KBM-7 (cell line): Measurements from ENCODE around the gene AP1S3.
"Not testable (repeated sequence)": the region's sequence is repeated elsewhere in the genome, so short reads cannot be mapped to it uniquely, and the experiment has no call there.

Experiments used
- DNase-seq: peaks from one replicate; pipeline ENCODE4 v3.0.0-alpha.2; 2015
- in situ Hi-C: fragments of 300-500 bp; cut with MboI; formaldehyde crosslinking; loops from 2 replicates; pipeline ENCODE4 v1.14.3; 2020; ENCODE audit warnings: low sequenced_read_pairs, low pct_unique_long_range_greater_than_20kb, mixed read lengths

AP1S3 gene

GRCh38 chr2:223814764-223815163 is 22.6 kb downstream of the AP1S3 start:
- in situ Hi-C loops, result not testable (repeated sequence)

GRCh38 chr2:223813329-223813728 is 24.1 kb downstream of the AP1S3 start:
- in situ Hi-C loops, result no loop called here
- DNase-seq, result no peak

More at GRCh38 chr2:223814764-223815163, 22.6 kb downstream of the AP1S3 start:
- not testable (repeated sequence) for DNase-seq

- in situ Hi-C loops, result no loop called here
- DNase-seq, result no peak
Observed at GRCh38 chr2:223811757-223812156, 25.6 kb downstream of the AP1S3 start.

- in situ Hi-C loops, result no loop called here
- no peak for DNase-seq
Observed at GRCh38 chr2:223805008-223805407, 32.4 kb downstream of the AP1S3 start.

DNA sequence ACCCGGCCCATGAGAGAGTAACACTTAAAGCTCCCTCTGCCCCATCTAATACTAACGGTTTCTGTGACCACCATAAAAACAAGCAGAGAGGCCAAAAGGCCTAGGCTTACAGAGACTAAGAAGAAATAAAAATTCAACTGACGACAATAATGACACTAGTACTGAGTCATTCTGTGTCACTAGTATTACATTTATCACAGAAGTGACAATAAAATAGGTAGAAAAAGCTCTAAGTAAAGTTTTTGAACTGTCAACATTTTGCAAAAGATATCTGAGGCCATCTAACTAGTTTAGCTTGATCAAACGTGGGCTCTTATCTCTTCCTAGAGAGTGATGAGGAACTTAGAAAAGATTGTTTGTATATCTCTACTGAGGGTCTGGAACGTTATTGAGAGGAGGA is 35.6 kb downstream of the AP1S3 start:
- in situ Hi-C loops, result no loop called here

GRCh38 chr2:223800908-223801307 is 36.5 kb downstream of the AP1S3 start:
- no peak for DNase-seq
- in situ Hi-C loops, result no loop called here

More for the DNA sequence above, 35.6 kb downstream of the AP1S3 start:
- DNase-seq, result no peak

DNA sequence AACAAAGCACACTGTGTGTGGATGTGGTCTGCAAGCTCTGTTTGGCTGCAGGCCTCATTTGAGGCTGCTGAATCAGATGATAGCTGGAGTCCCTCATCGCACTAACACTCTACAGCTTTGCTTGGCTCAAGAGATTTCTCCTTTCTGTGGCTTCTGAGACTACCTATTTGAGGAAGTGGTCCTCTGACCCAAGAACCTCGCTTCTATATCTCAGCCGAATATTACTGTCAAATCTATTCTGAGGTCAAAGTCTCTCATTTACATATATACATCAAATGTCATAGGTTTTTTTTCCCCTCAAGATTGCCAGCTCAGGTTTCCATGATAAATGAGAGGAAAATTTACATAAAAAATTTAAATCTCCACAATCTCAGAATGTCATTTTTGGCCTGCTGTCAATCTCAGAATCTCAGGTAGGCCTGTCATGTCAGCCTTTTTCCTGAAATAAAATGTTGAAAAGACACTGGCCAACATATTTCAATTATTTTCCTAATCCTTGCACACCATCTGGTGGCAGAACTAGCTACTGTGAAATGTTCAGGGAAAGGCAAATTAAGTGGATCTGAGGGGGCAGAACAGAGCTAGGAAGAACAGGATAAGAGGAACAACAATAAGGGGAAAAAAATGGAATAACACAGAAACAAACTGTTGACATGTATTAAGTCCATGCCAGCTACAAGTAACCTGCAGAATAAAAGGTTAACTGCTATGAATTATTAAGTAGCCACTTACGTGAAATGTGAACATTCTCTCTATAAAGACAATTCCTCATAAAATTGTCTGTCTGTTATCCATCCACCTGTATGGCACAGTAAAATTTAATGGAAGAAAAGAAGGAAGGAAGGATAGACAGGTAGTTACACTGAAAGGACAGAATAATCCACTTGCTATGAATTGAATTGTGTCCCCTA is 39.3 kb downstream of the AP1S3 start:
- in situ Hi-C loops, result no loop called here
- peak; percentile 32 for DNase-seq

DNA sequence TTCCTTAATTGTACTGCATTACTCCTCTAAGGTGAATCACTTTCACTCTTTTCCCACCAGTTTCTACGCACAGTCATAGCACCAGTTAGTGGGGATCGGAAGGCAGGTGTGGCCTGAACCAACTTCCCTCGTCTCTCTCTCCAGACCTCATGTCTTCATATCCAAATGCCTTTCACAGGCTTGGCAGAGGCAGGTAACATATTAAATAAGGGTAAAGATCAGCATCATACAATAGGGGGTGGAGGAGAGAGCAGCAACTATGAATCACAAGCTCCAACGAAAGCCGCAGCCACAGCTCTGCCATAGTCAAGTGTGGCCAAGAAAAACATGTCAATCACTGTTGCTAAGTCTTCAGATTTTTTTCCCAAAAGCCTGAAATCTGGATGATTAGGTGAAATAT is 40.3 kb downstream of the AP1S3 start:
- no peak for DNase-seq
- in situ Hi-C loops, result no loop called here

DNA sequence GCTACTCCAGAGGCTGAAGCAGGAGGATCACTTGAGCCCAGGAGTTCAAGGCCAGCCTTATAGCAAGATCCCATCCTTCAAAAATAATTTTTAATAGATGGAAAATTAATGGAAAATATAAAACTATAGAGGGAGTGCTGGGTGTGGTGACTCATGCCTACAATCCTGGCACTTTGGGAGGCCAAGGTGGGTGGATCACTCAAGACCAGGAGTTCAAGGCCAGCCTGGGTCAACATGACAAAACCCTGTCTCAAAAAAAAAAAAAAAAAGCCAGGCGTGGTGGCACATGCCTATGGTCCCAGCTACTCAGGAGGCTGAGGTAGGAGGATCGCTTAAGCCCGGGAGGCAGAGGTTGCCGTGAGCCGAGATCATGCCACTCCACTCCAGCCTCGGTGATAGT is 48.0 kb downstream of the AP1S3 start:
- in situ Hi-C loops, result no loop called here
- no peak for DNase-seq

- in situ Hi-C loops, result no loop called here
- DNase-seq, result no peak
Observed at GRCh38 chr2:223788826-223789225, 48.6 kb downstream of the AP1S3 start.

DNA sequence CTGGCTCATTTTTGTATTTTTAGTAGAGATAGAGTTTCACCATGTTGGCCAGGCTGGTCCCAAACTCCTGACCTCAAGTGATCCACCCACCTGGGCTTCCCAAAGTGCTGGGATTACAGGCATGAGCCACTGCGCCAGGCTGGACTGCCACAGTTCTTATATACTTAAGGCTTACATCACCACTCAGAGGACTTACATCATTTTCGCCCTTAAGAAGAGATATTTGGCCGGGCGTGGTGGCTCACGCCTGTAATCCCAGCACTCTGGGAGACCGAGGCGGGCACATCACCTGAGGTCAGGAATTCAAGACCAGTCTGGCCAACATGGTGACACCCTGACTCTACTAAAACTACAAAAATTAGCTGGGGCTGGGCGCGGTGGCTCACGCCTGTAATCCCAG is 49.3 kb downstream of the AP1S3 start:
- DNase-seq, in situ Hi-C loops: not testable (repeated sequence)

GRCh38 chr2:223787358-223787757 is 50.0 kb downstream of the AP1S3 start:
- in situ Hi-C loops, result no loop called here
- no peak for DNase-seq

DNA sequence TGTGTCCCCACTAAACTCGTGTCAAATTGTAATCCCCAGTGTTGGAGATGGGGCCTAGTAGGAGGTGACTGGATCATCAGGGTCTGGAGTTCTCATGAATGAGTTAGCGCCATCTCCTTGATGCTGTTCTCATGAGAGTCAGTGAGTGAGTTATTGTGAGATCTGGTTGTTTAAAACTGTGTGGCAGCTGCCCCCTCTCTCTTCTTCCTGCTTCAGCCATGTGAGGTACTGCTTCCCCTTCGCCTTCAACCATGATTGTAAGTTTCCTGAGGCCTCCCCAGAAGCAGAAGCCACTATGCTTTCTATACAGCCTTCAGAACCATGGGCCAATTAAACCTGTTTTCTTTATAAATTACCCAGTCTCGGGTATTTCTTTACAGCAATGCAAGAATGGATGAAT is 50.4 kb downstream of the AP1S3 start:
- in situ Hi-C loops, result no loop called here
- no peak for DNase-seq

DNA sequence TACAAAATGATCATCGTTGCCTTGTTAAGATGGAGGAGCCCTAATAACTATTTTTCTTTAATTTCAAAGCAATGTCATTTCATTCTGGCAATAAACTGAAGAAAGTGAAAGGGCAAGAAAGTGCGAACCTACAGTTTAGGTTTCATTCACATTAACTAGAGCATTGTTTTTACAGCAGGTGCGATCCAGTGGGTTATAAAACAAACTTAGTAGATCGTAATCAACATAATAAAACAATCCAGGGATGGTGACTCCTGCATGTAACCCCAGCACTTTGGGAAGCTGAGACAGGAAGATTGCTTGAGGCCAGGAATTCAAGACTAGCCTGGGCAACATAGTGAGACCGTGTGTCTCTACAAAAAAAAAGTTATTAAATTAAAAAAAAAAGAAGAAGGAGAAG is 51.1 kb downstream of the AP1S3 start:
- in situ Hi-C loops, result no loop called here

DNA sequence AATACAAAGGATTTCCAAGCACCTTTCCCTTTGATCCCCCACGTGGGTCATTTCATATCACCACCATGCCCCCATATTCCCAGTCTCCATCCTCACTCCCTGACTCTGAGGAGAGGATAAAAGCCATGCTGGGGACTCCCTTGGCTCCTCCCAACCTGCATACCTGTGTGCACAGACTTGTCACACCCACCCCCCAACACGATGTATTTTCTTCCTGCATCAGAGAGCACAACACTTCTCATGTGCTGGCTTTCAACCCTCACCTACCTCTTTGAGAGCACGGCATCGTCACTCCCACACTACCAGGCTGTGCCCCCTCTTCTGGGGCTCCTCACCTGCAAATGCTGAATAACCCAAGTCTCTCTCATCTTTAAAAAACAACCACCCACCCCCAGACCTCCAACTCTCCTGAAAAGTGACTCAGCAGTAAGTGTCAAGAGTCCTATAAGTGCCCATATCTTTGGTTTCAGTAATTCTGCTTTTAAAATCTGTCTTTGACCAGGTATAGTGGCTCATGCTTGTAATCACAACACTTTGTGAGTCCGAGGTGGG is 53.1 kb downstream of the AP1S3 start:
- in situ Hi-C loops, result no loop called here

More for the DNA sequence above, 51.1 kb downstream of the AP1S3 start:
- no peak for DNase-seq

DNA sequence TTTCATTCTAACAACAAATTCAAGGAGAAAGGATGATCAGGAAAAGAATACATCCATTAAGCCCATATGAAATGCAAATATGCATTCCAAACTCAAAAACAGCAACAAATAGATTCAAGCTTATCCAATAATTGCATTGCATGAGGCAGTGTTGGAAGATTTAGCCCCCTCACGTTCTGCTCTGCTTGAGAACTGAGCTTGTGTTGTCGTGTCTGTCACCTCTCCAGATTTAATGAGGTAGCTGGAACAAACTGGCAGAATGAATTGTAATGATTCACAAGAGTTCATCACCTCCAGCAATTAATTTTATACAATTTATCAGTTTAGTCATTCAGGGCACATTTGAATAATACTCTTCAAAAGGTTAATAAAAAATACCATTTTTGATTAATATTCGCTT is 54.8 kb downstream of the AP1S3 start:
- in situ Hi-C loops, result no loop called here

More for the DNA sequence above, 53.1 kb downstream of the AP1S3 start:
- DNase-seq, result no peak

DNA sequence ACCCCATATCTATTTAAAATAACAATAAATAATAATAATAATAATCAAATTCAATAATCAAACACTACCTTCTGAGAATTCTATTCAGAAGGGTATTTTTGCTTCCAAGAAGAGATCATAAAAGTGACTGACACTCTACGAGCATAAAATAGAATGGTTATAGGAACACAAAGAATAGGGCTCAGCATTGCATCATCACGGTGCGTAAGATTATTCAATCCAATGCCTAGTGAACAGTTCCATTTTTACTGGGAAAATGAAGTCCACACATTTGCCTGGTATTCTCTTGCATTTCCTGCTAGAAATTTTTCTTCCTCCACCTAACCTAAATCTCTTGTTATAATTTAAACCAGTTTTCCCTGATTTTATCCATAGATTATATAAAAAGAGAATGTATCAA is 55.8 kb downstream of the AP1S3 start:
- in situ Hi-C loops, result no loop called here
- no peak for DNase-seq

More for the DNA sequence above, 54.8 kb downstream of the AP1S3 start:
- no peak for DNase-seq

GRCh38 chr2:223779877-223780276 is 57.5 kb downstream of the AP1S3 start:
- in situ Hi-C loops, result no loop called here
- DNase-seq, result peak; percentile 76

DNA sequence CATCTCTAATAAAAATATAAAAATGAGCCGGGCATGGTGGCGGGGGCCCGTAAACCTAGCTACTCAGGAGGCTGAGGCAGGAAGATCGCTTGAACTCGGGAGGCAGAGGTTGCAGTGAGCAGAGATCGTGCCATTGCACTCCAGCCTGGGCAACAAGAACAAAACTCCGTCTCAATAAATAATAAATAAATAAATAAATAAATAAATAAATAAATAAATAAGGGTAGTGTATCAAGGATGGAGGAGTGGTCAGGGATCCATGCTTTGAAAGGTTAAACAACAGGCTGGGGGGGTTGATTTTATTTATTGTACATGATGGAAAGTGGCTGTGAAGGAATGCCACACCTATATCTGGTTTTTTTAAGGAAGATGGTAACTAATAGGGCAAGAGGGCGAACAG is 63.2 kb downstream of the AP1S3 start:
- in situ Hi-C loops, result no loop called here
- no peak for DNase-seq

DNA sequence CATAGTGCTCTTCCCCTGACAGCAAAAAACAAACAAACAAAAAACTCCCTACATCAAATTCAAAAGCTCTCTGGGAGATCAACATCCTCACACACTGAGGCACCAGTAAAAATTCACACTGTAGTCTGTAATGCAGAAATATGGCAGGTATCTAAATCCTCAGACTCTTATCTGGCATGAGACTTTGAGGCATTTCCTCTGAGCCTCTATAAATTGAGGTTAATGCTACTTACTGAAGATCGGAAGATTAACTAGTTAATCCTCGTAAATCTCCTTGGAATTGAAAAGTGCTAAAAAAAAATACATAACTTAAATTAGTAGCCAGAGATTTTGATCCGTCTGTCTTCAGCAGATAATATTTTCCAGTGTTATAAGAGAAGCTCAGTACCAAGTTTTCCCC is 65.0 kb downstream of the AP1S3 start:
- no peak for DNase-seq
- in situ Hi-C loops, result no loop called here

DNA sequence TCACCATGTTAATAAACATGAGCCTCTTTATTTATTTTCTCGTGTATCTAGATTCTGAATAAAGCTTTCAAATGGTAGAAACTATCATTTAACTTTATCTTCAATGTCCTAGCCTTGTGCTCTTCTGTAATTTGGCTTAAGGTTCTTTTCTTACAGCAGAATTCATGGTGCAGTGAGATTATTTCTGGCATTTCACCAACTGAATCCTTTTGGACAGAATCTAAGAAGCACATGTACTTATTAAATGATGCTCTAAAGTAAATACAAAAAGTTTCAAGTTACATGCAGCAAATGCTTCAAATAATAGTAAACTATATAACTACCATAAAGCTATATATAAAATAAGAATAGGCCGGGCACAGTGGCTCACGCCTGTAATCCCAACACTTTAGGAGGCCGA is 65.9 kb downstream of the AP1S3 start:
- in situ Hi-C loops, result no loop called here
- no peak for DNase-seq
